OCI-LY7 (cell line): ENCODE measurements around the gene PRMT9. TPM values are rescaled to one million over a fixed set of nuclear protein-coding genes. Genes with fewer than 3 reads are reported as not detected.

Source experiments
- BruUV-seq: library from RNA; stranded (reverse); fragments of 400-500 nt; replicated peaks from 2 replicates; lab custom pipeline; 2021; lab: Mats Ljungman, UMichigan
- CTCF ChIA-PET: fragments of 300-600 bp; sonication (Branson Sonifier 250); formaldehyde crosslinking; loops from one replicate; lab custom pipeline; 2022; ENCODE audit warnings: antibody characterized with exemption; ENCODE audit not compliant: unreplicated experiment; lab: Charles Lee
- POLR2A ChIA-PET: fragments of 300-600 bp; sonication (Branson Sonifier 250); formaldehyde crosslinking; loops from one replicate; lab custom pipeline; 2022; ENCODE audit warnings: antibody characterized with exemption; lab: Charles Lee
- DNase-seq: peaks from one replicate; pipeline ENCODE4 v3.0.0-alpha.2; 2015; ENCODE audit warnings: low spot score
- H2AFZ ChIP-seq: fragments of 200-600 bp; sonication (generic), shearing (Covaris generic); 2 replicates; pipeline ENCODE4 v1.6.1; 2014; ENCODE audit warnings: mild to moderate bottlenecking, antibody characterized with exemption, low read length, moderate library complexity
- H3K27ac ChIP-seq: fragments of 200-600 bp; sonication (generic); 2 replicates; pipeline ENCODE4 v1.5.1; 2014; ENCODE audit warnings: mixed run types, low read depth, mild to moderate bottlenecking, moderate library complexity, low read length, inconsistent platforms; ENCODE audit not compliant: poor library complexity, severe bottlenecking
- H3K36me3 ChIP-seq: fragments of 200-600 bp; sonication (generic); 2 replicates; pipeline ENCODE4 v1.6.1; 2014; ENCODE audit warnings: mild to moderate bottlenecking, antibody characterized with exemption, low read length, moderate library complexity, mixed read lengths; ENCODE audit not compliant: insufficient read depth
- H3K4me1 ChIP-seq: fragments of 200-600 bp; sonication (generic); 2 replicates; pipeline ENCODE4 v1.5.1; 2014; ENCODE audit warnings: mild to moderate bottlenecking, low read length; ENCODE audit not compliant: insufficient read depth, poor library complexity, severe bottlenecking
- H3K4me2 ChIP-seq: fragments of 200-600 bp; sonication (generic); 2 replicates; pipeline ENCODE4 v1.6.1; 2014; ENCODE audit warnings: mild to moderate bottlenecking, low read length
- H3K4me3 ChIP-seq: fragments of 200-600 bp; sonication (generic); 2 replicates; pipeline ENCODE4 v1.5.1; 2014; ENCODE audit warnings: mild to moderate bottlenecking, low read depth, low read length; ENCODE audit not compliant: poor library complexity, severe bottlenecking
- H3K79me2 ChIP-seq: fragments of 200-600 bp; sonication (generic); 2 replicates; pipeline ENCODE4 v1.6.1; 2016; ENCODE audit warnings: low read depth, mild to moderate bottlenecking, low read length, moderate library complexity, mixed read lengths; ENCODE audit not compliant: insufficient read depth
- H3K9me2 ChIP-seq: fragments of 200-600 bp; sonication (generic); 2 replicates; pipeline ENCODE4 v1.6.1; 2016; ENCODE audit warnings: mild to moderate bottlenecking, low read length, mixed read lengths; ENCODE audit not compliant: insufficient read depth
- H3K9me3 ChIP-seq: fragments of 200-600 bp; sonication (generic); 2 replicates; pipeline ENCODE4 v1.6.1; 2014; ENCODE audit warnings: mild to moderate bottlenecking, mixed run types, low read length, mixed read lengths
- H4K20me1 ChIP-seq: fragments of 200-600 bp; sonication (generic); 2 replicates; pipeline ENCODE4 v1.6.1; 2014; ENCODE audit warnings: mild to moderate bottlenecking, antibody characterized with exemption, low read length, moderate library complexity, mixed read lengths; ENCODE audit not compliant: insufficient read depth
- CTCF ChIP-seq: fragments of 200-600 bp; sonication (generic); conservative IDR thresholded peaks from 2 replicates; pipeline ENCODE4 v1.5.1; 2014; ENCODE audit warnings: mild to moderate bottlenecking, antibody characterized with exemption, low read length, moderate library complexity, mixed read lengths
- EZH2phosphoT487 ChIP-seq: fragments of 200-600 bp; sonication (generic); IDR thresholded peaks from 2 replicates; pipeline ENCODE4 v1.6.1; 2018; ENCODE audit warnings: low read depth, borderline replicate concordance, mild to moderate bottlenecking, mixed run types, antibody characterized with exemption, low read length, moderate library complexity, mixed read lengths
- intact Hi-C: fragments of 100-400 bp; cut with micrococcal nuclease; formaldehyde crosslinking; loops from one replicate; pipeline ENCODE4 v1.10.0; 2022; ENCODE audit not compliant: unreplicated experiment
- total RNA-seq, 2 experiments: library from RNA; depleted of rRNA in 1 of 2; stranded (reverse); fragments of >200 nt in 1 of 2; shearing (Covaris generic) in 1 of 2; gene quantifications; 2 replicates each; pipeline ENCODE4 v1.2.3, GENCODE V29; 2014 to 2022

Gene PRMT9
- total RNA-seq, 2 experiments from 2014 or later: 13.1 to 13.9 TPM

DNA sequence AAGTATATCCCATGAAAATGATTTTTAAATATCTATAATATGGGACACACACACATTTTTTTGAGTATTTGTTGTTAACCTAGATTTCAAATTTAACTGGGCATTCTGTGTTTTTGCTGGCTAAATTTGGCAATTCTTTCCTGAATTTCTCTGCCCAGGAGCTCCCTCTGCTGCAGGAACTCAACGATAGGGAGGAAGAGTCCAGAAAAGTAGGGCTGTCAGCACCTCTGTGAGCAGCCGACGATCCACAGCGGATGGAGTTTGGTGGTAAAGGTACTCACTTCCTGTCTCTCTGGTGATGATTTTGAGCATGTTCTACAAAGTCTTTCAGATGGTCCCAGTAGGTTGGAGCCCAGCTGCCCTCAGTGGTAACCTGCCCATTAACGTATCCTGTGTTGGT is 89.9 kb downstream of the PRMT9 start:
- H3K4me2 ChIP-seq: no peak overlapping the region
- CTCF ChIA-PET: no interaction called here
- H4K20me1 ChIP-seq: no peaks in the 10 kb centered on the region
- TF ChIP-seq CTCF: no peak
- no peak for TF ChIP-seq EZH2phosphoT487
- intact Hi-C loops: loop anchor here (5.0 to 10.0 kb wide), 2 partner anchors 273 to 569 kb away; no protein-coding TSS in a partner anchor
- no peaks in the 10 kb centered on the region for H3K36me3 ChIP-seq
- POLR2A ChIA-PET: no interaction called here
- no peaks in the 10 kb centered on the region for H3K79me2 ChIP-seq
- H3K27ac ChIP-seq: no peak overlapping the region
- DNase-seq: no peak
- no TSS peak for BruUV-seq
- H2AFZ ChIP-seq: no peak overlapping the region
- no peaks in the 10 kb centered on the region for H3K4me1 ChIP-seq
- no peak overlapping the region for H3K4me3 ChIP-seq
- H3K9me2 ChIP-seq: no peaks in the 10 kb centered on the region
- no peaks in the 10 kb centered on the region for H3K9me3 ChIP-seq

DNA sequence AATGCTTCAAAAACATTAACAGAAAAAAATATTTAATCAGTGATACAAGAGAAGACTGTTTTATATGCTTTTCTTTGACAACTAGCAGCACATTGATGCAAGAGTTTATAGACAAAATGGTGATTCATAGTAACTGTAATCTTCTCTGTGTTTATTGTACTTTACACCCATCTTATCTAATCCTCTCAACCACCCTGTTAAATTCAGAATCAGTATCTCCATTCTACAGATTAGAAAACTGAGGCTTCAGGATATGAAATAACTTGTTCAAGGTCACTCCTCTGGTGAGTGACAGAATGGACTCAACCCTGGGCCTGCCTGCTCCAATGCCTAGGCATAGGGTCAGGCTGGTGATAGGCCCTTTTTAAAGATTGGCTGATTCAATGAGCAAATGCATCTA is 92.9 kb downstream of the PRMT9 start:
- no peaks in the 10 kb centered on the region for H3K79me2 ChIP-seq
- H3K27ac ChIP-seq: no peak overlapping the region
- CTCF ChIA-PET: no interaction called here
- DNase-seq: no peak
- no peak overlapping the region for H3K4me3 ChIP-seq
- intact Hi-C loops: loop anchor here (2.0 to 10.0 kb wide), 3 partner anchors 276 to 566 kb away; no protein-coding TSS in a partner anchor
- POLR2A ChIA-PET: interaction anchor here (0.6 kb wide), 1 partner anchor 51 kb away, joined by 3 read pairs; no protein-coding TSS in a partner anchor
- H3K9me3 ChIP-seq: no peaks in the 10 kb centered on the region
- no peaks in the 10 kb centered on the region for H4K20me1 ChIP-seq
- no peaks in the 10 kb centered on the region for H3K36me3 ChIP-seq
- TF ChIP-seq EZH2phosphoT487 (no peak), CTCF (no peak)
- H2AFZ ChIP-seq: no peak overlapping the region
- no TSS peak for BruUV-seq
- no peaks in the 10 kb centered on the region for H3K4me1 ChIP-seq
- no peaks in the 10 kb centered on the region for H3K9me2 ChIP-seq
- H3K4me2 ChIP-seq: no peak overlapping the region

DNA sequence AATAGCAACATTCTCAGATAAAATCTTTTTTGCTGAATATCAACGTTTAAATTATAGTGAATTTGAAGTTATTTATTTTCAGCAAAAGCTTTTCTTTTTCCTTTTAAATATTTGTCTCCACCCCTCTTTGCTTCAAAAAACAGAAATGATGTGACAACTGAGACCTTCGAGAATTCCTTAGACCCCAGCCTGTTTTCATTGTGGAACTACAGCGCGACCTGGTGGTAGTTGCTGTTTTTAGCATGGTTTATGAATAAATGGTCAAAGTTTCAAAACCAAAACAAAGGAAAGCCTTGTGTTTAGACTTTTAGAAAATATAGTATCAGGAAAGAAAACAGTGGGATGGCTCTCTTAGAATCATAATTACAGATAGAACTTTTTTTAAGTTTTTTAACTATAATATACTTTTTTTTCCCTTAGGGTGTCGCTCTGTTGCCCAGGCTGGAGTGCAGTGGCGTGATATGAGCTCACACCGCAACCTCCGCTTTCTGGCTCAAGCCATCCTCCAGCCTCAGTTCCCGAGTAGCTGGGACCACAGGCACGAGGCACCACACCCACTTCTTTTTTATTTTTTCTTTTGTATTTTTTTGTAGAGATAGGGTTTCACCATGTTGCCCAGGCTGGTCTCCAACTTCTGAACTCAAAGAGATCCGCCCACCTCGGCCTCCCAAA is 93.6 kb downstream of the PRMT9 start:
- Histone ChIP-seq H3K27ac (no peak overlapping the region), H3K9me3 (no peaks in the 10 kb centered on the region), H3K36me3 (no peaks in the 10 kb centered on the region), H3K4me2 (no peak overlapping the region), H4K20me1 (no peaks in the 10 kb centered on the region), H3K9me2 (no peaks in the 10 kb centered on the region), H2AFZ (no peak overlapping the region), H3K79me2 (no peaks in the 10 kb centered on the region), H3K4me3 (no peak overlapping the region), H3K4me1 (no peaks in the 10 kb centered on the region)
- CTCF ChIA-PET: no interaction called here
- peak; percentile 88 for TF ChIP-seq CTCF
- no peak for TF ChIP-seq EZH2phosphoT487
- peak; percentile 45 for DNase-seq
- POLR2A ChIA-PET: interaction anchor here (1.5 kb wide), 1 partner anchor 27 kb away, joined by 4 read pairs; the partner anchor contains the start of gene TMEM184C
- intact Hi-C loops: loop anchor here (2.0 to 10.0 kb wide), 3 partner anchors 277 to 566 kb away; no protein-coding TSS in a partner anchor
- BruUV-seq: no TSS peak
